Measurements from ENCODE around the gene SPDYE5.
"Not testable (repeated sequence)": the region's sequence is repeated elsewhere in the genome, so short reads cannot be mapped to it uniquely, and the experiment has no call there.

- not testable (repeated sequence) for TF ChIP-seq CTCF (IDR thresholded peaks at IDR 0.05; ENCODE audit: insufficient read depth, low read length); SPI1 (IDR thresholded peaks at IDR 0.05; ENCODE audit: borderline replicate concordance, low read depth); REST (IDR thresholded peaks at IDR 0.05; ENCODE audit: insufficient replicate concordance, low read depth)
- TF ChIP-seq POLR2AphosphoS5 (IDR thresholded peaks at IDR 0.05; ENCODE audit: low read depth) (peak; percentile 85), GABPA (IDR thresholded peaks at IDR 0.05; ENCODE audit: low read depth) (peak; percentile 78)
Observed at GRCh38 chr7:75485979-75486643, 6.0 kb upstream of the SPDYE5 start, which contains the start of gene POM121C.

All from HL-60 (cell line).